SK-N-SH treated with all-trans-retinoic acid at 6 μM for 48 hours (cell line): ENCODE results near the gene DOCK1.

Source experiments
- ATAC-seq: fragments of 200-7000 bp; cut with Tn5 transposase; 3 replicates; pipeline ENCODE4 v1.9.1; 2020; ENCODE audit warnings: mild to moderate bottlenecking, moderate library complexity
- ARNTL ChIP-seq: fragments of 450-650 bp; formaldehyde crosslinking; IDR thresholded peaks from 2 replicates; pipeline ENCODE4 v1.5.0; 2020; ENCODE audit warnings: low read depth, mild to moderate bottlenecking, moderate library complexity, borderline replicate concordance
- BACH2 ChIP-seq: fragments of 250-450 bp; sonication (Bioruptor Pico); IDR thresholded peaks from 2 replicates; pipeline ENCODE4 v1.9.0; 2021; ENCODE audit warnings: mild to moderate bottlenecking, borderline replicate concordance
- CSDC2 ChIP-seq: fragments of 250-450 bp; sonication (Bioruptor Pico); IDR thresholded peaks from 2 replicates; pipeline ENCODE4 v1.5.0; 2020; ENCODE audit warnings: mild to moderate bottlenecking, moderate library complexity
- ESRRG ChIP-seq: fragments of 250-450 bp; sonication (Bioruptor Pico); IDR thresholded peaks from 2 replicates; pipeline ENCODE4 v1.6.1; 2021; ENCODE audit warnings: mild to moderate bottlenecking
- GLIS3 ChIP-seq: fragments of 250-450 bp; sonication (Bioruptor Pico); IDR thresholded peaks from 2 replicates; pipeline ENCODE4 v1.5.0; 2020; ENCODE audit warnings: mild to moderate bottlenecking, moderate library complexity
- ISL1 ChIP-seq: fragments of 250-450 bp; sonication (Bioruptor Pico); IDR thresholded peaks from 2 replicates; pipeline ENCODE4 v2.1.2; 2022; ENCODE audit warnings: mild to moderate bottlenecking, moderate library complexity
- OSR1 ChIP-seq: fragments of 250-450 bp; sonication (Bioruptor Pico); IDR thresholded peaks from 2 replicates; pipeline ENCODE4 v1.8.0; 2022; ENCODE audit warnings: moderate library complexity, mild to moderate bottlenecking, inconsistent platforms
- PATZ1 ChIP-seq: fragments of 250-450 bp; sonication (Bioruptor Pico); IDR thresholded peaks from 2 replicates; pipeline ENCODE4 v1.8.0; 2020; ENCODE audit warnings: mild to moderate bottlenecking, moderate library complexity, borderline replicate concordance
- POU6F1 ChIP-seq: fragments of 250-450 bp; sonication (Bioruptor Pico); IDR thresholded peaks from 2 replicates; pipeline ENCODE4 v1.8.0; 2021; ENCODE audit warnings: low read depth, mild to moderate bottlenecking, moderate library complexity, borderline replicate concordance
- PPARA ChIP-seq: fragments of 250-450 bp; sonication (Bioruptor Pico); IDR thresholded peaks from 2 replicates; pipeline ENCODE4 v1.5.0; 2020; ENCODE audit warnings: mild to moderate bottlenecking, borderline replicate concordance
- RARB ChIP-seq: fragments of 250-450 bp; sonication (Bioruptor Pico); IDR thresholded peaks from 2 replicates; pipeline ENCODE4 v1.8.0; 2021; ENCODE audit warnings: mild to moderate bottlenecking, moderate library complexity
- SNAI2 ChIP-seq: fragments of 250-450 bp; sonication (Bioruptor Pico); IDR thresholded peaks from 2 replicates; pipeline ENCODE4 v1.5.0; 2020; ENCODE audit warnings: mild to moderate bottlenecking, moderate library complexity
- TCF4 ChIP-seq: fragments of 250-450 bp; sonication (Bioruptor Pico); IDR thresholded peaks from 2 replicates; pipeline ENCODE4 v1.8.0; 2021; ENCODE audit warnings: mild to moderate bottlenecking, moderate library complexity, borderline replicate concordance
- TOX ChIP-seq: fragments of 250-450 bp; sonication (Bioruptor Pico); IDR thresholded peaks from 2 replicates; pipeline ENCODE4 v1.8.0; 2021; ENCODE audit warnings: mild to moderate bottlenecking, moderate library complexity, borderline replicate concordance
- ZC3H10 ChIP-seq: fragments of 250-450 bp; sonication (Bioruptor Pico); IDR thresholded peaks from 2 replicates; pipeline ENCODE4 v1.5.1; 2021; ENCODE audit warnings: mild to moderate bottlenecking, moderate library complexity
- ZFP3 ChIP-seq: fragments of 250-450 bp; sonication (Bioruptor Pico); IDR thresholded peaks from 2 replicates; pipeline ENCODE4 v1.5.0; 2020; ENCODE audit warnings: mild to moderate bottlenecking, moderate library complexity
- ZNF565 ChIP-seq: fragments of 450-650 bp; formaldehyde crosslinking; conservative IDR thresholded peaks from 2 replicates; pipeline ENCODE4 v1.5.0; 2020; ENCODE audit warnings: low read depth, mild to moderate bottlenecking, moderate library complexity
- ZNF70 ChIP-seq: fragments of 450-650 bp; formaldehyde crosslinking; IDR thresholded peaks from 2 replicates; pipeline ENCODE4 v1.5.0; 2020; ENCODE audit warnings: mild to moderate bottlenecking, moderate library complexity
- ZNF8 ChIP-seq: fragments of 450-650 bp; formaldehyde crosslinking; IDR thresholded peaks from 2 replicates; pipeline ENCODE4 v1.5.0; 2020; ENCODE audit warnings: mild to moderate bottlenecking, moderate library complexity
- TF ChIP-seq, protein P1 (sequence below): fragments of 250-450 bp; sonication (Bioruptor Pico); IDR thresholded peaks from 2 replicates; pipeline ENCODE4 v1.5.0; 2020; ENCODE audit warnings: mild to moderate bottlenecking, moderate library complexity
- TF ChIP-seq, protein P2 (sequence below): fragments of 250-450 bp; sonication (Bioruptor Pico); IDR thresholded peaks from 2 replicates; pipeline ENCODE4 v1.5.1; 2021; ENCODE audit warnings: mild to moderate bottlenecking, moderate library complexity

The DOCK1 gene

GRCh38 chr10:127115100-127115499 lies 209.9 kb downstream of the DOCK1 start:
- TF ChIP-seq ZNF565 (CRISPR knock-in tag): no peak
- TF ChIP-seq POU6F1 (CRISPR knock-in tag): no peak
- TF ChIP-seq OSR1: no peak
- TF ChIP-seq ZC3H10 (CRISPR knock-in tag): no peak
- no peak for TF ChIP-seq PPARA (CRISPR knock-in tag)
- TF ChIP-seq SNAI2 (CRISPR knock-in tag): no peak
- TF ChIP-seq, protein P1, sequence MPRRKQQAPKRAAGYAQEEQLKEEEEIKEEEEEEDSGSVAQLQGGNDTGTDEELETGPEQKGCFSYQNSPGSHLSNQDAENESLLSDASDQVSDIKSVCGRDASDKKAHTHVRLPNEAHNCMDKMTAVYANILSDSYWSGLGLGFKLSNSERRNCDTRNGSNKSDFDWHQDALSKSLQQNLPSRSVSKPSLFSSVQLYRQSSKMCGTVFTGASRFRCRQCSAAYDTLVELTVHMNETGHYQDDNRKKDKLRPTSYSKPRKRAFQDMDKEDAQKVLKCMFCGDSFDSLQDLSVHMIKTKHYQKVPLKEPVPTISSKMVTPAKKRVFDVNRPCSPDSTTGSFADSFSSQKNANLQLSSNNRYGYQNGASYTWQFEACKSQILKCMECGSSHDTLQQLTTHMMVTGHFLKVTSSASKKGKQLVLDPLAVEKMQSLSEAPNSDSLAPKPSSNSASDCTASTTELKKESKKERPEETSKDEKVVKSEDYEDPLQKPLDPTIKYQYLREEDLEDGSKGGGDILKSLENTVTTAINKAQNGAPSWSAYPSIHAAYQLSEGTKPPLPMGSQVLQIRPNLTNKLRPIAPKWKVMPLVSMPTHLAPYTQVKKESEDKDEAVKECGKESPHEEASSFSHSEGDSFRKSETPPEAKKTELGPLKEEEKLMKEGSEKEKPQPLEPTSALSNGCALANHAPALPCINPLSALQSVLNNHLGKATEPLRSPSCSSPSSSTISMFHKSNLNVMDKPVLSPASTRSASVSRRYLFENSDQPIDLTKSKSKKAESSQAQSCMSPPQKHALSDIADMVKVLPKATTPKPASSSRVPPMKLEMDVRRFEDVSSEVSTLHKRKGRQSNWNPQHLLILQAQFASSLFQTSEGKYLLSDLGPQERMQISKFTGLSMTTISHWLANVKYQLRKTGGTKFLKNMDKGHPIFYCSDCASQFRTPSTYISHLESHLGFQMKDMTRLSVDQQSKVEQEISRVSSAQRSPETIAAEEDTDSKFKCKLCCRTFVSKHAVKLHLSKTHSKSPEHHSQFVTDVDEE: no peak
- no peak for TF ChIP-seq BACH2 (CRISPR knock-in tag)
- ATAC-seq: no peak

DNA sequence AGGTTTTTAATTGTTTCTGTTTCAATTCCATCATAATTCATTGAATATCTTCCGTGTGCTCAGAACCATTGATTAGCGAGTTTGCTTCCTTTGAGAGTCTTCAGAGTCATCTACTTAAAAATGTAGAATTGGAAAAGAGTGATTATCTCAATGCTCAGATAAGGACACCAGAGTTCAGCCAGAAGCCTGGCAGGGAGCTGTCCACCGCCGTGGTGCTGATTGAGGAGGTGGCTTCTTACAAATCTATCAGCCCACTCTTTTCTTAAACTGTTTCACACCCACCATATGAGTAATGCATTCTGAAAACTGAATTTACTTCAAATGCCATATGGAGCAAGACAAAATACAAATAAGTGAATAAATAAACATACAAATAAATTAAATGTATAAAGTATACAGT lies 211.9 kb downstream of the DOCK1 start:
- peak; percentile 53; the same call in 2 of the 3 replicates for ATAC-seq

DNA sequence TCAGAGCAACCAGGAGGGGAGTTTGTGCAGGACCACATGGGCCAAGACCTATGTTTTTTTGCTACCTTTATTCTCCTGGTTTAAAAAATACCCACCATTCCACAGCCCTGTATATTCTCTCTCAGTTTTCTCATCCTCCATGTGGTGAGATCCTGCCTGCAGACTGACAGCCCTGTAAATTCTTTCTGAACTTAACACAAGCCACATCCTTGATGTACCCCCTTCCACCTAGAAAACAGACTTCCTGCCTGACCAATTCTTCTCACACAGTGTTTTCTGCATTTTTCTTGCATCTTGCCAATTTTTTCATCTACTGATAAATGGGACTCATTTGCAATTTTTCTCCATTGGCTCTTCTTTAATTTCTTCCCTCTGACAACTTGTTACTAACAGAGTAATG lies 212.8 kb downstream of the DOCK1 start:
- ATAC-seq: no peak
- no peak for TF ChIP-seq ZNF8
- TF ChIP-seq POU6F1 (CRISPR knock-in tag): no peak
- TF ChIP-seq ZFP3 (CRISPR knock-in tag): no peak
- TF ChIP-seq ISL1 (CRISPR knock-in tag): no peak
- TF ChIP-seq, protein P1: no peak
- TF ChIP-seq PPARA (CRISPR knock-in tag): no peak
- no peak for TF ChIP-seq ESRRG (CRISPR knock-in tag)
- no peak for TF ChIP-seq TCF4
- TF ChIP-seq ZC3H10 (CRISPR knock-in tag): no peak
- no peak for TF ChIP-seq TOX (CRISPR knock-in tag)
- TF ChIP-seq ARNTL: no peak
- TF ChIP-seq ZNF565 (CRISPR knock-in tag): no peak
- no peak for TF ChIP-seq CSDC2 (CRISPR knock-in tag)
- TF ChIP-seq, protein P2, sequence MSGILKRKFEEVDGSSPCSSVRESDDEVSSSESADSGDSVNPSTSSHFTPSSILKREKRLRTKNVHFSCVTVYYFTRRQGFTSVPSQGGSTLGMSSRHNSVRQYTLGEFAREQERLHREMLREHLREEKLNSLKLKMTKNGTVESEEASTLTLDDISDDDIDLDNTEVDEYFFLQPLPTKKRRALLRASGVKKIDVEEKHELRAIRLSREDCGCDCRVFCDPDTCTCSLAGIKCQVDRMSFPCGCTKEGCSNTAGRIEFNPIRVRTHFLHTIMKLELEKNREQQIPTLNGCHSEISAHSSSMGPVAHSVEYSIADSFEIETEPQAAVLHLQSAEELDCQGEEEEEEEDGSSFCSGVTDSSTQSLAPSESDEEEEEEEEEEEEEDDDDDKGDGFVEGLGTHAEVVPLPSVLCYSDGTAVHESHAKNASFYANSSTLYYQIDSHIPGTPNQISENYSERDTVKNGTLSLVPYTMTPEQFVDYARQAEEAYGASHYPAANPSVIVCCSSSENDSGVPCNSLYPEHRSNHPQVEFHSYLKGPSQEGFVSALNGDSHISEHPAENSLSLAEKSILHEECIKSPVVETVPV: no peak
- TF ChIP-seq GLIS3 (CRISPR knock-in tag): no peak
- TF ChIP-seq RARB (CRISPR knock-in tag): no peak
- TF ChIP-seq ZNF70 (CRISPR knock-in tag): no peak
- no peak for TF ChIP-seq OSR1
- TF ChIP-seq SNAI2 (CRISPR knock-in tag): no peak
- no peak for TF ChIP-seq PATZ1 (CRISPR knock-in tag)

More for the DNA sequence above, 211.9 kb downstream of the DOCK1 start:
- TF ChIP-seq ZNF8 (no peak), GLIS3 (CRISPR knock-in tag) (no peak), ARNTL (no peak), CSDC2 (CRISPR knock-in tag) (no peak)
- TF ChIP-seq, protein P2: no peak
- TF ChIP-seq, all 23 proteins: peak for 0
